GM18868 (cell line): ENCODE measurements around the gene BLVRA.

Source experiments
- ATAC-seq: cut with Tn5 transposase; IDR thresholded peaks from one replicate; pipeline ENCODE4 v1.9.1; 2021; ENCODE audit warnings: mild to moderate bottlenecking, moderate library complexity; ENCODE audit not compliant: unreplicated experiment

The BLVRA gene

GRCh38 chr7:43855176-43855575 is 96.7 kb downstream of the BLVRA start:
- no peak for ATAC-seq

- no peak for ATAC-seq
Measured at GRCh38 chr7:43856316-43856715, 97.8 kb downstream of the BLVRA start.
